HG03432 (cell line): ENCODE measurements around the gene PLIN4.
"Not testable (repeated sequence)": the region's sequence is repeated elsewhere in the genome, so short reads cannot be mapped to it uniquely, and the experiment has no call there.

Experiments
- ATAC-seq: cut with Tn5 transposase; IDR thresholded peaks from one replicate; pipeline ENCODE4 v1.9.1; 2021; ENCODE audit warnings: mild to moderate bottlenecking, moderate library complexity; ENCODE audit not compliant: unreplicated experiment

Gene PLIN4

GRCh38 chr19:4518345-4519171 is at the start of gene PLIN4:
Gene PLIN4 (minus strand): TSS chr19:4518486. CDS start chr19:4518272, 214 bp downstream.
- ATAC-seq: no peak

GRCh38 chr19:4567584-4568071 is 49.3 kb upstream of the PLIN4 start:
- ATAC-seq: no peak

- no peak for ATAC-seq
Measured at GRCh38 chr19:4566402-4567051, 48.2 kb upstream of the PLIN4 start.

GRCh38 chr19:4563562-4563961 is 45.3 kb upstream of the PLIN4 start:
- not testable (repeated sequence) for ATAC-seq

GRCh38 chr19:4562085-4562484 is 43.8 kb upstream of the PLIN4 start:
- ATAC-seq: not testable (repeated sequence)

- no peak for ATAC-seq
Measured at GRCh38 chr19:4559569-4559968, 41.3 kb upstream of the PLIN4 start, which contains the start of gene SEMA6B. Gene SEMA6B (minus strand): TSS chr19:4559684. CDS start chr19:4558457, 1,227 bp downstream.

- ATAC-seq: no peak
Measured at GRCh38 chr19:4557971-4558941, 40.0 kb upstream of the PLIN4 start.

GRCh38 chr19:4557144-4557970 is 39.1 kb upstream of the PLIN4 start:
- ATAC-seq: no peak

GRCh38 chr19:4556597-4557127 is 38.4 kb upstream of the PLIN4 start:
- no peak for ATAC-seq

- no peak for ATAC-seq
Measured at GRCh38 chr19:4555657-4556561, 37.6 kb upstream of the PLIN4 start.

- ATAC-seq: no peak
Measured at GRCh38 chr19:4554717-4555116, 36.4 kb upstream of the PLIN4 start.

GRCh38 chr19:4553775-4554174 is 35.5 kb upstream of the PLIN4 start:
- no peak for ATAC-seq

GRCh38 chr19:4553092-4553695 is 34.9 kb upstream of the PLIN4 start:
- no peak for ATAC-seq

GRCh38 chr19:4552525-4552819 is 34.2 kb upstream of the PLIN4 start:
- ATAC-seq: no peak

- no peak for ATAC-seq
Measured at GRCh38 chr19:4550479-4551050, 32.3 kb upstream of the PLIN4 start.

GRCh38 chr19:4550018-4550417 is 31.7 kb upstream of the PLIN4 start:
- ATAC-seq: no peak

- ATAC-seq: no peak
Measured at GRCh38 chr19:4548238-4548584, 29.9 kb upstream of the PLIN4 start.
